Measurements from ENCODE around the gene LUZP4.

LUZP4 gene

GRCh38 chrX:115311601-115312001 lies 22.1 kb downstream of the LUZP4 start:
- TF ChIP-seq GATA2 (IDR thresholded peaks at IDR 0.05; ENCODE audit: low read depth, low read length) (no peak), GATA3 (IDR thresholded peaks at IDR 0.05; ENCODE audit: low read depth, low read length) (no peak)

GRCh38 chrX:115318139-115318538 lies 28.6 kb downstream of the LUZP4 start:
- no peak for TF ChIP-seq GATA3 (IDR thresholded peaks at IDR 0.05; ENCODE audit: low read depth, low read length)
- no peak for TF ChIP-seq GATA2 (IDR thresholded peaks at IDR 0.05; ENCODE audit: low read depth, low read length)

- TF ChIP-seq GATA3 (IDR thresholded peaks at IDR 0.05; ENCODE audit: low read depth, low read length) (no peak), GATA2 (IDR thresholded peaks at IDR 0.05; ENCODE audit: low read depth, low read length) (no peak)
Observed at GRCh38 chrX:115322375-115322774, 32.9 kb downstream of the LUZP4 start.

GRCh38 chrX:115324194-115324593 lies 34.7 kb downstream of the LUZP4 start:
- TF ChIP-seq GATA2 (IDR thresholded peaks at IDR 0.05; ENCODE audit: low read depth, low read length) (no peak), GATA3 (IDR thresholded peaks at IDR 0.05; ENCODE audit: low read depth, low read length) (no peak)

GRCh38 chrX:115330498-115331168 lies 41.1 kb downstream of the LUZP4 start:
- TF ChIP-seq GATA3 (IDR thresholded peaks at IDR 0.05; ENCODE audit: low read depth, low read length) (no peak), GATA2 (IDR thresholded peaks at IDR 0.05; ENCODE audit: low read depth, low read length) (no peak)

GRCh38 chrX:115332832-115333231 lies 43.3 kb downstream of the LUZP4 start:
- TF ChIP-seq GATA3 (IDR thresholded peaks at IDR 0.05; ENCODE audit: low read depth, low read length) (no peak), GATA2 (IDR thresholded peaks at IDR 0.05; ENCODE audit: low read depth, low read length) (no peak)

GRCh38 chrX:115333446-115333845 lies 43.9 kb downstream of the LUZP4 start:
- TF ChIP-seq GATA2 (IDR thresholded peaks at IDR 0.05; ENCODE audit: low read depth, low read length) (no peak), GATA3 (IDR thresholded peaks at IDR 0.05; ENCODE audit: low read depth, low read length) (no peak)

GRCh38 chrX:115337491-115338144 lies 48.1 kb downstream of the LUZP4 start:
- no peak for TF ChIP-seq GATA2 (IDR thresholded peaks at IDR 0.05; ENCODE audit: low read depth, low read length)
- no peak for TF ChIP-seq GATA3 (IDR thresholded peaks at IDR 0.05; ENCODE audit: low read depth, low read length)

- TF ChIP-seq GATA2 (IDR thresholded peaks at IDR 0.05; ENCODE audit: low read depth, low read length) (no peak), GATA3 (IDR thresholded peaks at IDR 0.05; ENCODE audit: low read depth, low read length) (no peak)
Observed at GRCh38 chrX:115339441-115340025, 50.0 kb downstream of the LUZP4 start.

GRCh38 chrX:115341421-115341820 lies 51.9 kb downstream of the LUZP4 start:
- TF ChIP-seq GATA3 (IDR thresholded peaks at IDR 0.05; ENCODE audit: low read depth, low read length): no peak
- no peak for TF ChIP-seq GATA2 (IDR thresholded peaks at IDR 0.05; ENCODE audit: low read depth, low read length)

- no peak for TF ChIP-seq GATA3 (IDR thresholded peaks at IDR 0.05; ENCODE audit: low read depth, low read length)
- no peak for TF ChIP-seq GATA2 (IDR thresholded peaks at IDR 0.05; ENCODE audit: low read depth, low read length)
Observed at GRCh38 chrX:115344885-115345614, 55.5 kb downstream of the LUZP4 start.

- TF ChIP-seq GATA3 (IDR thresholded peaks at IDR 0.05; ENCODE audit: low read depth, low read length): no peak
- TF ChIP-seq GATA2 (IDR thresholded peaks at IDR 0.05; ENCODE audit: low read depth, low read length): no peak
Observed at GRCh38 chrX:115345615-115346014, 56.1 kb downstream of the LUZP4 start.

- no peak for TF ChIP-seq GATA3 (IDR thresholded peaks at IDR 0.05; ENCODE audit: low read depth, low read length)
- TF ChIP-seq GATA2 (IDR thresholded peaks at IDR 0.05; ENCODE audit: low read depth, low read length): no peak
Observed at GRCh38 chrX:115348446-115349225, 59.1 kb downstream of the LUZP4 start.
